Brain microvascular endothelial cell (primary cell): ENCODE data around the gene DNAH17.

ENCODE experiments used
- DNase-seq: peaks from one replicate; pipeline ENCODE4 v3.0.0-alpha.2; 2020
- H3K27ac ChIP-seq: fragments of 250-450 bp; sonication (Bioruptor Pico); 2 replicates; pipeline ENCODE4 v1.5.1; 2020; ENCODE audit warnings: mild to moderate bottlenecking, moderate library complexity
- H3K27me3 ChIP-seq: fragments of 250-450 bp; sonication (Bioruptor Pico); replicated peaks from 2 replicates; pipeline ENCODE4 v1.5.1; 2020; ENCODE audit warnings: mild to moderate bottlenecking
- H3K36me3 ChIP-seq: fragments of 250-450 bp; sonication (Bioruptor Pico); replicated peaks from 2 replicates; pipeline ENCODE4 v1.5.1; 2020; ENCODE audit warnings: mild to moderate bottlenecking
- H3K4me3 ChIP-seq: 2 replicates; pipeline ENCODE4 v1.5.1; 2011; ENCODE audit warnings: low read depth, mild to moderate bottlenecking, control low read depth, low read length, moderate library complexity
- in situ Hi-C: cut with HindIII; loops from 2 replicates; pipeline ENCODE4 v1.10.0; 2017; ENCODE audit warnings: low sequenced_read_pairs, low pct_ligation_motif_present
- TF ChIP-seq, protein P1 (sequence below): IDR thresholded peaks from 2 replicates; pipeline ENCODE4 v1.5.1; 2011; ENCODE audit warnings: low read depth, mild to moderate bottlenecking, moderate library complexity, low read length, control low read depth, inconsistent platforms; ENCODE audit errors: missing control alignments

DNAH17 gene

DNA sequence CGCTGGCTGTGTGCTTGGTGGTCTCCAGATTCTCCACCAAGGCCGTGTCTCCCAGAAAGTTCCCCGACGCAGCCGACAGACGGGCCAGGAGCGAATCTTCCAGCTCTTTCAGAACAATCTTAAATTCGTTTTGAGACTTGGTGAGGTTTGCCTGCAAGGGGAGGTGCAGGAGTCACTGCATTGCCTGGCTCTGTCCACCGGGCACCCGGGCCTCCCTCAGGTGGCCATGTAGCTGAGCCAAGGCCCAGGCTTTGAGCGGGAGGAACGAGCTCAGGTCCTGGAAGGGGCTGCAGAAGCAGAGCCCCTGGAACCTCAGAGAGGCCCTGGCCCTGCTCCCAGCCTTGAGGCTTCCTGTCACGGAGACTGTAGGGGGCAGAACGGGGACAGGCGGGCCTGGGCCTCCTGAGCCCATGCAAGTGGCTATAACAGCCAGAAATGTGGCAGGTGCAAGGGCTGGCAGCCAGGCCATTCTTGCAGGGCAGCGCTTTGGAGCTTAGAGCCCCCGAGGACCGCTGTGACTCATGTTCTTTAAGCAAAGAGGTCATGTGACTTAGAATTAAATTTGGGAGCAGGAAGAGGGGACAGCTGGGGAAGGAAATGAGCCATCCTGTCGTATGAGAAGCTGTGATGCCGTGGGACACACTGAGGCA lies 126.4 kb downstream of the DNAH17 start:
- in situ Hi-C loops = no loop called here
- no peak for DNase-seq
- Histone ChIP-seq H3K27ac (no peak overlapping the region), H3K36me3 (no peaks in the 10 kb centered on the region), H3K4me3 (no peak overlapping the region), H3K27me3 (no peaks in the 10 kb centered on the region)
- TF ChIP-seq, protein P1, sequence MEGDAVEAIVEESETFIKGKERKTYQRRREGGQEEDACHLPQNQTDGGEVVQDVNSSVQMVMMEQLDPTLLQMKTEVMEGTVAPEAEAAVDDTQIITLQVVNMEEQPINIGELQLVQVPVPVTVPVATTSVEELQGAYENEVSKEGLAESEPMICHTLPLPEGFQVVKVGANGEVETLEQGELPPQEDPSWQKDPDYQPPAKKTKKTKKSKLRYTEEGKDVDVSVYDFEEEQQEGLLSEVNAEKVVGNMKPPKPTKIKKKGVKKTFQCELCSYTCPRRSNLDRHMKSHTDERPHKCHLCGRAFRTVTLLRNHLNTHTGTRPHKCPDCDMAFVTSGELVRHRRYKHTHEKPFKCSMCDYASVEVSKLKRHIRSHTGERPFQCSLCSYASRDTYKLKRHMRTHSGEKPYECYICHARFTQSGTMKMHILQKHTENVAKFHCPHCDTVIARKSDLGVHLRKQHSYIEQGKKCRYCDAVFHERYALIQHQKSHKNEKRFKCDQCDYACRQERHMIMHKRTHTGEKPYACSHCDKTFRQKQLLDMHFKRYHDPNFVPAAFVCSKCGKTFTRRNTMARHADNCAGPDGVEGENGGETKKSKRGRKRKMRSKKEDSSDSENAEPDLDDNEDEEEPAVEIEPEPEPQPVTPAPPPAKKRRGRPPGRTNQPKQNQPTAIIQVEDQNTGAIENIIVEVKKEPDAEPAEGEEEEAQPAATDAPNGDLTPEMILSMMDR = no peak

GRCh38 chr17:78449983-78450595 lies 127.1 kb downstream of the DNAH17 start:
- Histone ChIP-seq H3K27me3 (no peaks in the 10 kb centered on the region), H3K4me3 (no peak overlapping the region), H3K27ac (no peak overlapping the region), H3K36me3 (no peaks in the 10 kb centered on the region)
- in situ Hi-C loops = no loop called here
- no peak for DNase-seq
- TF ChIP-seq, protein P1 = no peak

GRCh38 chr17:78448356-78448993 lies 128.7 kb downstream of the DNAH17 start:
- DNase-seq = no peak
- no peaks in the 10 kb centered on the region for H3K36me3 ChIP-seq
- in situ Hi-C loops = no loop called here
- H3K4me3 ChIP-seq = no peak overlapping the region
- no peaks in the 10 kb centered on the region for H3K27me3 ChIP-seq
- TF ChIP-seq, protein P1 = peak; percentile 42
- H3K27ac ChIP-seq = no peak overlapping the region

- in situ Hi-C loops = no loop called here
Observed at GRCh38 chr17:78446833-78447232, 130.4 kb downstream of the DNAH17 start.

GRCh38 chr17:78444392-78444791 lies 132.8 kb downstream of the DNAH17 start:
- no peaks in the 10 kb centered on the region for H3K27me3 ChIP-seq
- TF ChIP-seq, protein P1 = no peak
- H3K4me3 ChIP-seq = no peak overlapping the region
- H3K27ac ChIP-seq = no peak overlapping the region
- H3K36me3 ChIP-seq = no peaks in the 10 kb centered on the region
- DNase-seq = no peak
- in situ Hi-C loops = no loop called here

More at GRCh38 chr17:78446833-78447232, 130.4 kb downstream of the DNAH17 start:
- Histone ChIP-seq H3K4me3 (no peak overlapping the region), H3K27me3 (no peaks in the 10 kb centered on the region), H3K36me3 (no peaks in the 10 kb centered on the region), H3K27ac (no peak overlapping the region)
- TF ChIP-seq, protein P1 = no peak
- no peak for DNase-seq
